HCT116 (cell line): ENCODE results near the gene MAN1A1.

ENCODE experiments used
- CEBPB ChIP-seq: IDR thresholded peaks from 2 replicates; pipeline ENCODE4 v1.6.1; 2012; ENCODE audit warnings: low read depth
- EZH2 ChIP-seq: fragments of 200-600 bp; sonication (generic); IDR thresholded peaks from 2 replicates; pipeline ENCODE4 v1.6.1; 2017; ENCODE audit warnings: antibody characterized with exemption, mixed run types
- JUND ChIP-seq: IDR thresholded peaks from 2 replicates; pipeline ENCODE4 v1.6.1; 2012
- POLR2A ChIP-seq: IDR thresholded peaks from 2 replicates; pipeline ENCODE4 v1.7.0; 2011; ENCODE audit warnings: borderline replicate concordance; ENCODE audit not compliant: insufficient read depth, insufficient read length; ENCODE audit errors: extremely low read depth
- POLR2AphosphoS5 ChIP-seq: IDR thresholded peaks from 2 replicates; pipeline ENCODE4 v1.6.1; 2011; ENCODE audit warnings: mild to moderate bottlenecking, low read depth, low read length, moderate library complexity
- RAD21 ChIP-seq: IDR thresholded peaks from 2 replicates; pipeline ENCODE4 v1.6.1; 2012; ENCODE audit warnings: low read depth, mild to moderate bottlenecking
- YY1 ChIP-seq: IDR thresholded peaks from 2 replicates; pipeline ENCODE4 v1.6.1; 2011; ENCODE audit warnings: low read length, low read depth, moderate library complexity, mild to moderate bottlenecking; ENCODE audit not compliant: insufficient replicate concordance; ENCODE audit errors: extremely low read depth
- ZFX ChIP-seq: fragments of 450-650 bp; IDR thresholded peaks from 2 replicates; pipeline ENCODE4 v1.6.1; 2017
- TF ChIP-seq, protein P1 (sequence below): IDR thresholded peaks from 2 replicates; pipeline ENCODE4 v1.6.1; 2012; ENCODE audit warnings: low read depth
- TF ChIP-seq, protein P2 (sequence below), 3 experiments: fragments of 200-600 bp in 1 of 3; sonication (generic) in 1 of 3; IDR thresholded peaks in 2 of 3; conservative IDR thresholded peaks in 1 of 3; 2 replicates each; pipeline ENCODE4 v1.5.1; 2012 to 2017; ENCODE audit warnings: low read depth in 2 of 3, low read length in 2 of 3, antibody characterized with exemption in 1 of 3, borderline replicate concordance in 1 of 3, control low read depth in 1 of 3, mild to moderate bottlenecking in 1 of 3, mixed read lengths in 1 of 3, mixed run types in 1 of 3, moderate library complexity in 1 of 3; ENCODE audit not compliant: insufficient read depth in 1 of 3
- TF ChIP-seq, protein P3 (sequence below): IDR thresholded peaks from 2 replicates; pipeline ENCODE4 v1.6.1; 2011; ENCODE audit warnings: mild to moderate bottlenecking, low read length, moderate library complexity; ENCODE audit not compliant: insufficient replicate concordance; ENCODE audit errors: extremely low read depth

DNA sequence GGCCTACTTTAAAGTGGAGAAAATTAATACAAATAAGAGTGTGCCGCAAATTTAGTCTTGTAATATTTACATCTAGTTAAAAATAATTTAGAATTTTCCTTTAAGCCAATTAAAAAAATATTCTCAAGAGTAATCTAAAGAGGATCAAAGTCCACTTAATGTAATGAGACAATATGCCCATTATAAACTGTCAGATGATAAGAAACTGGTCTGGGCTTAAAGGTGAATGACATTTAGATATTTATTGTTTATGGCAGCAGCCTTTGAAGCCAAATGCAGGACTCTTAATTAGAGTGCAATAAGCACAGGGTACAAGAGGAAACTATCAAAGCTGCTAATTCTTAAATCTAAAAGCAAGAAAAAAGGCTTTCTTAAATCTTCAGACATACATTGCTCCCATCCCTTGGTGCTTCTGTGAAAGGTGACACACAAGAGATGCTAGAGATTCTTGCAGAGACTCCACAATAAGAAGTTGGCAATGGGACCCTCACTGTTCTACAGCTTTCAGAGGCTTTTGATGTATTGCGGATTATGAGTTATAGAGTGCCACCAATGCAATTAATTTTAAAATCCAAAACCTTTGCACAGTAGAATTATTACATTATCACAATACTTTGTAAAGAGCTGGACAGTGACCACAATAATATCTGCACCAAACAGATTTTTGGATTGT is 116.1 kb downstream of the MAN1A1 start:
- TF ChIP-seq, protein P1, sequence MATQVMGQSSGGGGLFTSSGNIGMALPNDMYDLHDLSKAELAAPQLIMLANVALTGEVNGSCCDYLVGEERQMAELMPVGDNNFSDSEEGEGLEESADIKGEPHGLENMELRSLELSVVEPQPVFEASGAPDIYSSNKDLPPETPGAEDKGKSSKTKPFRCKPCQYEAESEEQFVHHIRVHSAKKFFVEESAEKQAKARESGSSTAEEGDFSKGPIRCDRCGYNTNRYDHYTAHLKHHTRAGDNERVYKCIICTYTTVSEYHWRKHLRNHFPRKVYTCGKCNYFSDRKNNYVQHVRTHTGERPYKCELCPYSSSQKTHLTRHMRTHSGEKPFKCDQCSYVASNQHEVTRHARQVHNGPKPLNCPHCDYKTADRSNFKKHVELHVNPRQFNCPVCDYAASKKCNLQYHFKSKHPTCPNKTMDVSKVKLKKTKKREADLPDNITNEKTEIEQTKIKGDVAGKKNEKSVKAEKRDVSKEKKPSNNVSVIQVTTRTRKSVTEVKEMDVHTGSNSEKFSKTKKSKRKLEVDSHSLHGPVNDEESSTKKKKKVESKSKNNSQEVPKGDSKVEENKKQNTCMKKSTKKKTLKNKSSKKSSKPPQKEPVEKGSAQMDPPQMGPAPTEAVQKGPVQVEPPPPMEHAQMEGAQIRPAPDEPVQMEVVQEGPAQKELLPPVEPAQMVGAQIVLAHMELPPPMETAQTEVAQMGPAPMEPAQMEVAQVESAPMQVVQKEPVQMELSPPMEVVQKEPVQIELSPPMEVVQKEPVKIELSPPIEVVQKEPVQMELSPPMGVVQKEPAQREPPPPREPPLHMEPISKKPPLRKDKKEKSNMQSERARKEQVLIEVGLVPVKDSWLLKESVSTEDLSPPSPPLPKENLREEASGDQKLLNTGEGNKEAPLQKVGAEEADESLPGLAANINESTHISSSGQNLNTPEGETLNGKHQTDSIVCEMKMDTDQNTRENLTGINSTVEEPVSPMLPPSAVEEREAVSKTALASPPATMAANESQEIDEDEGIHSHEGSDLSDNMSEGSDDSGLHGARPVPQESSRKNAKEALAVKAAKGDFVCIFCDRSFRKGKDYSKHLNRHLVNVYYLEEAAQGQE, result no peak
- TF ChIP-seq ZFX (no peak), POLR2AphosphoS5 (no peak), POLR2A (no peak), JUND (no peak), CEBPB (no peak), RAD21 (no peak), EZH2 (no peak), YY1 (no peak)
- TF ChIP-seq, protein P2, sequence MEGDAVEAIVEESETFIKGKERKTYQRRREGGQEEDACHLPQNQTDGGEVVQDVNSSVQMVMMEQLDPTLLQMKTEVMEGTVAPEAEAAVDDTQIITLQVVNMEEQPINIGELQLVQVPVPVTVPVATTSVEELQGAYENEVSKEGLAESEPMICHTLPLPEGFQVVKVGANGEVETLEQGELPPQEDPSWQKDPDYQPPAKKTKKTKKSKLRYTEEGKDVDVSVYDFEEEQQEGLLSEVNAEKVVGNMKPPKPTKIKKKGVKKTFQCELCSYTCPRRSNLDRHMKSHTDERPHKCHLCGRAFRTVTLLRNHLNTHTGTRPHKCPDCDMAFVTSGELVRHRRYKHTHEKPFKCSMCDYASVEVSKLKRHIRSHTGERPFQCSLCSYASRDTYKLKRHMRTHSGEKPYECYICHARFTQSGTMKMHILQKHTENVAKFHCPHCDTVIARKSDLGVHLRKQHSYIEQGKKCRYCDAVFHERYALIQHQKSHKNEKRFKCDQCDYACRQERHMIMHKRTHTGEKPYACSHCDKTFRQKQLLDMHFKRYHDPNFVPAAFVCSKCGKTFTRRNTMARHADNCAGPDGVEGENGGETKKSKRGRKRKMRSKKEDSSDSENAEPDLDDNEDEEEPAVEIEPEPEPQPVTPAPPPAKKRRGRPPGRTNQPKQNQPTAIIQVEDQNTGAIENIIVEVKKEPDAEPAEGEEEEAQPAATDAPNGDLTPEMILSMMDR (IDR thresholded peaks at IDR 0.05 in 2 of 3, conservative IDR thresholded peaks at IDR 0.05 in 1 of 3; ENCODE audit: borderline replicate concordance in 1 of 3, insufficient read depth in 1 of 3, low read depth in 2 of 3, low read length in 2 of 3), result no peak
- TF ChIP-seq, protein P3, sequence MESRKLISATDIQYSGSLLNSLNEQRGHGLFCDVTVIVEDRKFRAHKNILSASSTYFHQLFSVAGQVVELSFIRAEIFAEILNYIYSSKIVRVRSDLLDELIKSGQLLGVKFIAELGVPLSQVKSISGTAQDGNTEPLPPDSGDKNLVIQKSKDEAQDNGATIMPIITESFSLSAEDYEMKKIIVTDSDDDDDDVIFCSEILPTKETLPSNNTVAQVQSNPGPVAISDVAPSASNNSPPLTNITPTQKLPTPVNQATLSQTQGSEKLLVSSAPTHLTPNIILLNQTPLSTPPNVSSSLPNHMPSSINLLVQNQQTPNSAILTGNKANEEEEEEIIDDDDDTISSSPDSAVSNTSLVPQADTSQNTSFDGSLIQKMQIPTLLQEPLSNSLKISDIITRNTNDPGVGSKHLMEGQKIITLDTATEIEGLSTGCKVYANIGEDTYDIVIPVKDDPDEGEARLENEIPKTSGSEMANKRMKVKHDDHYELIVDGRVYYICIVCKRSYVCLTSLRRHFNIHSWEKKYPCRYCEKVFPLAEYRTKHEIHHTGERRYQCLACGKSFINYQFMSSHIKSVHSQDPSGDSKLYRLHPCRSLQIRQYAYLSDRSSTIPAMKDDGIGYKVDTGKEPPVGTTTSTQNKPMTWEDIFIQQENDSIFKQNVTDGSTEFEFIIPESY, result no peak
